ENCODE measurements around the gene ZNF541.

ZNF541 gene

GRCh38 chr19:47542030-47542475 lies 30.9 kb downstream of the ZNF541 start:
- no peak for DNase-seq (ENCODE audit: low read depth)

- no peak for DNase-seq (ENCODE audit: low read depth)
Measured at GRCh38 chr19:47541518-47541917, 31.4 kb downstream of the ZNF541 start.

GRCh38 chr19:47540748-47541147 lies 32.2 kb downstream of the ZNF541 start:
- no peak for DNase-seq (ENCODE audit: low read depth)

GRCh38 chr19:47539747-47540311 lies 33.1 kb downstream of the ZNF541 start:
- DNase-seq (ENCODE audit: low read depth), result no peak

GRCh38 chr19:47538812-47539211 lies 34.1 kb downstream of the ZNF541 start:
- no peak for DNase-seq (ENCODE audit: low read depth)

- no peak for DNase-seq (ENCODE audit: low read depth)
Measured at GRCh38 chr19:47537493-47537892, 35.5 kb downstream of the ZNF541 start.

- DNase-seq (ENCODE audit: low read depth), result no peak
Measured at GRCh38 chr19:47534628-47535027, 38.3 kb downstream of the ZNF541 start.

GRCh38 chr19:47531640-47532387 lies 41.1 kb downstream of the ZNF541 start:
- DNase-seq (ENCODE audit: low read depth), result no peak

GRCh38 chr19:47529018-47529742 lies 43.8 kb downstream of the ZNF541 start:
- no peak for DNase-seq (ENCODE audit: low read depth)

- no peak for DNase-seq (ENCODE audit: low read depth)
Measured at GRCh38 chr19:47526798-47527197, 46.1 kb downstream of the ZNF541 start.

GRCh38 chr19:47523473-47523872 lies 49.5 kb downstream of the ZNF541 start:
- no peak for DNase-seq (ENCODE audit: low read depth)

All from activated T-cell treated with anti-CD3 and anti-CD28 coated beads for 24 hours (primary cell).